ENCODE data around the gene MYCBP. TPM values are rescaled to one million over a fixed set of nuclear protein-coding genes. Genes with fewer than 3 reads are reported as not detected.
"Not testable (repeated sequence)": the region's sequence is repeated elsewhere in the genome, so short reads cannot be mapped to it uniquely, and the experiment has no call there.

MYCBP gene
- polyA plus RNA-seq, 10 donors = 17.6 to 25.0 (median 20.7) TPM

- no peak for DNase-seq
Observed at GRCh38 chr1:38872401-38873026, 634 bp downstream of the MYCBP start.

- no peak for DNase-seq
Observed at GRCh38 chr1:38870996-38871395, 2.2 kb downstream of the MYCBP start.

DNA sequence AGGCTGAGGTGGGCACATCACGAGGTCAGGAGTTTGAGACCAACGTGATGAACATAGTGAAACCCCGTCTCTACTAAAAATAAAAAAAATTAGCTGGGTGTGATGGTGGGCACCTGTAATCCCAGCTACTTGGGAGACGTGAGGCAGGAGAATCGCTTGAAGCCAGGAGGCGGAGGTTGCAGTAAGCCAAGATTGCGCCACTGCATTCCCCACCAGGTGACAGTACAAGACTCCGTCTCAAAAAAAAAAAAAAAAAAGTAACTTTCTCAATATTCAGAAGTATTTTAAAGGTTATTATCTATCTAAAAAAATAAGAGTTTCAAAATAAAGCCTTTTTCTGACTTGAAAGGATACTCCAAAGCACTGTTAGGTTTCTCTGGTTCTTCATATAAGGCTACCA lies 5.9 kb downstream of the MYCBP start:
- no peak for DNase-seq

GRCh38 chr1:38865112-38865715 lies 7.9 kb downstream of the MYCBP start:
- DNase-seq = no peak

DNA sequence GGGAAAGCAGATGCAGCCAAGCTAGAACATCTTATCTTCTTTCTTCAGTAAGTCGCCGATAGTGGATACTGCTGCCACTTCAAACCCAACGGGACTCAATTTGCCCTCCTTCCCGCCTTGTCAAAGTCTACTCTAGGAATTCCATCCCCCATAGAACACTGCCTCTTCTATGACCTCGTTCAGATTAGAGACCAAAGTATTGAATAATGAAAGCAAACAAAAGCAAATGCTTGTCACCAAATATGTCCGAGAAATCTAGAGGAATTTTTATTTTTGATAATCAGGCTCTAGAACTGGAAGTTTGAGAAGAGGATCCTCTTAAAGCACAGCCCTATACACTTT lies 12.7 kb downstream of the MYCBP start:
- DNase-seq = no peak

DNA sequence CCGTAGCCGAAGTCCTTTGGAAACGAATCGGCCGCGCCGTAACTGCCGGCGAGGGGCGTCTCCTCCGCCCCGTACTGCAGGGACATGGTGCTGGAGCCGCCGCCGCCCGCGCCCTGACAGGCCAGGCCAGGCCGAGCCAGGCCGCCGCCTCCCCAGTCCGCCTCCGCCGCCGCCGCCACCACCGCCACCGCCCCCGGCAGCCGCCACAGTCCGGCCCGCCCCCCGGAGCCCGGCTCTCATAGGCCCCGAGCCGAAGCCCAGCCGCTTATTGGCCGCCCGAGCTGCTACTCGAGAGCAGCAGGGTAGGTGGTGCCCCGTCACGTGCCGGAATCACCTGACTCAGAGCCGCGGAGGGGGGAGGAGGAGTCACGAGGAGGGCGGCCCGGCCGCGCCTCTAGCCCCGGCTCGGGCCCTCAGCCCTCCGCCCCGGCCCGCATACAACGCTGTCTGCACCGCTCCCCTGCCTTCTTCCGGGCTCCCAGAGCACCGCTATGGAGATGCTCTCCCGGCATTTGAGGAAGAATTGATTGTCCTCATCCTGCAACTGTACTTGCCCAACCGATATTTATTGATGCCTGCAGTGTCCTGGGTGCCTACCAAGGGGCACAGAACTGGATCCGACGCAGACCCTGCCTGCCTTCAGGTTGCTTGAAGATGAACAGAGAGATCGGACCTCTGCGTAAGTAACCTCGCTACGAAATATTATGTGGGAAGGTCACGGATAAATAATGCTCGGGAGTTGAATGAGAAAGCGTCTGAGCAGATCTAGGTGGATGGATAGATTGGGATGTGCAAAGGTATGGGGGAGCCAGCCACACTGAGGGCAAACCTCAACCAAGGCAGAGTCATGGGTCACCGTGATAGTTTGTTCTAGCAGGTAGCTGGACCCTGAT lies 13.3 kb downstream of the MYCBP start, which contains the start of gene RRAGC:
Gene RRAGC, minus strand, starts transcription at position 212 of the 893 bp plus-strand sequence. Its CDS starts 126 bp downstream, at position 86.
- DNase-seq = peak; percentile 98 to 99 (median 99)

DNA sequence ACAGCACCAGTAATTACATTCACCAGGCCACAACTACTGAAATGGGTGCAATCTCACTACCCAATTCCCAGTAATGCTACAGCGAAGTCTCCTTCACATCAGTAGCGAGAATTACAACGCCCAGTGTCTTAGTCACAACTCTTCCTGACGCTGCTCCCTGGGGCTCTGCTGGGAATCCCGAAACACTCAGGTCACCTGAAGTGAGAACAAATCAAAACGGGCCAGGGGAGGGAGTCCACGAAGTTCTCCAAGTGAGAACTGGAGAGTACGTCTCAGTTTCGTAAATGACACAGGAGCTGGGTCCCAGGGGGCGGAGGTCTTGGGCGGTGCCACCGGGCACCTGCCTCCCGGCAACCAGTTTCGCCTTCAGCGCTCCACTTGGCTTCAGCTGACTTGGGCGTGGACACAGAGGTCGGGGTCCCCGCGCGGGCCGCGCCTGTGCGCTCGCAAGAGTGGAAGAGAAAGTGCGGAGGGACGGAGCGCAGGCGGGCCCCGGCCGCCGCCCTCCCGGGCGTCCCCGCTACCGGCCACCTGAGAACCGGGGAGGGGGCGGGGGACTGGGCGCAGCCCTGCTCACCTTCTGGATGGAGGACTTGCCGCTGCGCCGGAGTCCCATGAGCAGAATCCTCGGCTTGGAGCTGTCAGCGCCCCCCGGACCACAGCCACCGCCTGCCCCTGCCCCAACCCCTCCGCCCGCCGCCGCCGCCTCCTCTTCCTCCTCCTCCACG lies 14.2 kb downstream of the MYCBP start:
- DNase-seq = peak; percentile 16 to 65 (median 31)

GRCh38 chr1:38852780-38853179 lies 20.4 kb downstream of the MYCBP start:
- DNase-seq = no peak

DNA sequence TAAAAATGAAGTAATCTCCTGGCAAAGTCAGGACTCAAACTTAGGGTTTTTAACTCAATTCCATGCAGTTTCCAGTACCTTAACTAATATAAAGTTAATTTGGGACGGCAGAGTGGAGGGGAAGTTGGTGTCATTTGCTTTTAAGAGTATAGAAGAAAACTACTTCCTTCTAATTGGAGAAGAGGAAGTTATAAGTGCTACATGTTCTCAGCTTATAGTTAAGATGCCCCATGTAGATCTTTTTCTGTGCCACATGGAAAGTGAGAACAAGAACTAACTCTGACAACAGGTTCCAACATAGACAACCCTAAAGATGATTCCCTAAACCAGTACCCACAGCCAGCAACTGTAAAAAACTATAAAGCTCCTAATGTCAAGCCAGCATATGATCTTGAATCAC lies 25.1 kb downstream of the MYCBP start:
- no peak for DNase-seq

DNA sequence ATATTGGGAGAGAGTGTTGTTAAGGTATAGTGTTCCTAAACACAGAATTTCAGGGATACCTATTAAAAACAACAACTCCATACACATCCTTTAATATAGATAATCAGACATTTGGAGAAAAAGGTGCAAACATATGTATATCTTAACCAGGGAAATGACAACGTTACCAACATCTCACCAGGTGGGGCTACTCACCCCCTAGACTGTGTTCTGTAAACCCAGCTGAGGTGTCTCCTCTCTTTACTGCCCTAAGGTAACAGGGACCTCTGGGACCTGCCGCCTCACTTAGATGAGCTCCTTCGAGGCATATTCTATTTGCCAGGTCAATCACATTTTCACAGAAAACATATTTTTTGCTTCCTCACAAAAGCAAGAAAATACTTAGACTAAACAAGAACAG lies 26.9 kb downstream of the MYCBP start:
- DNase-seq = no peak

DNA sequence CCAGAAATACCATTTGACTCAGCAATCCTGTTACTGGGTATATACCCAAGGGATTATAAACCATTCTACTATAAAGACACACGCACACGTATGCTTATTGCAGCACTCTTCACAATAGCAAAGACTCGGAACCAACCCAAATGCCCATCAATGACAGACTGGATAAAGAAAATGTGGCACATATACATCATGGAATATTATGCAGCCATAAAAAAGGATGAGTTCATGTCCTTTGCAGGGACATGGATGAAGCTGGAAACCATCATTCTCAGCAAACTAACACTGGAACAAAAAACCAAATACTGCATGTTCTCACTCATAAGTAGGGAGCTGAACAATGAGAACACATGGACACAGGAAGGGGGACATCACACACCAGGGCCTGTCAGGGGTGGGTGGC lies 28.1 kb downstream of the MYCBP start:
- not testable (repeated sequence) for DNase-seq

GRCh38 chr1:38840281-38840680 lies 32.9 kb downstream of the MYCBP start:
- no peak for DNase-seq

DNA sequence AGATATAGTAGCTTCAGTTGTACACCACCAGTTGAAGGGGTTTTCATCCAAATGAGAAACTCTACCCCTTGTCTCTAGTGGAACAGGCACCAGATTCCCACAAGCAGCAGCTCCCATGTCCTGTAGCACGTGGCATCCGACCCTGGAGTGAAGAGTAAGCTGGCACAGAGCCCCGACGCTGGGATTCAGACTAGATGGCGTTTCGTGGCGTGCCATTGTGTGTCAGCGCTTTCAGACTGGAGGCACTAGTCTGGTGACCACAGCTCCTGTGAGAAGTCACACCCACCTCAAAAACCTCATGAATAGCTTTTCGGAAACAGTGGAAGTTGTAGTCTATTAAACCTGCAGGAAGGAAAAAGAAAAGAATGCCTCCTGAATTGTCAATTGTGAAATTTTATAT lies 33.8 kb downstream of the MYCBP start:
- no peak for DNase-seq

DNA sequence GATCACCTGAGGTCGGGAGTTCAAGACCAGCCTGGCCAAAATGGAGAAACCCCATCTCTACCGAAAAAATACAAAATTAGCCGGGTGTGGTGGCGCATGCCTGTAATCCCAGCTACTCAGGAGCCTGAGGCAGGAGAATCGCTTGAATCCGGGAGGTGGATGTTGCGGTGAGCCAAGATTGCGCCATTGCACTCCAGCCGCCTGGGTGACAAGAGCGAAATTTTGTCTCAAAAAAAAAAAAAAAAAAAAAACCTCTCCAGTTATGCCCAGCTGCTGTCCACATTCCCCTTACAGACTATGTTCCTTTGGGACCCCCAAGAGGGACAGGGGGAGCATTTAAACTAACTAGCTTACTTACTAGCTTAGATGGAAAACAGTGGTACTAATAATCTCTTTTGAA lies 36.8 kb downstream of the MYCBP start:
- not testable (repeated sequence) for DNase-seq

GRCh38 chr1:38834937-38835827 lies 38.0 kb downstream of the MYCBP start:
- peak; percentile 77 to 87 (median 79) for DNase-seq

- no peak for DNase-seq
Observed at GRCh38 chr1:38834221-38834782, 38.8 kb downstream of the MYCBP start.

DNA sequence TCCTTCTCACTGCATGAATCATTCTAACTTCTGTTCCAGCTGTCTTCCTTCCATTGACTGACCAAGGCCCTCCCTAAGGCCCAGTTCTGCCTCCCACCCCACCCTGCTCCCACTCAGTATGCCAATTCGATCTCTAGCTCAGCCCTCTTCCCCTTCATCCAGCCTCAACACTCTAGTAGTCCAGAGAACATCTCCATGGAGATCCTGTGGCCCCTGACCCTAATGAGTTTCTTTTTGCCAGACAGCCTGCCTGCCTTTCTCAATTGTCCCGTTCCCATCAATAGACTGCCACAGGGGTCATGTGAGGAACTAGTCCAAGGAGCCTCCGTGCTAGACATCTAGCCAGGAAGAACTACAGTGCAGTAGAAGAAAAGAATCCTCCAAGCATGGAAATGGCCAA lies 40.0 kb downstream of the MYCBP start:
- no peak for DNase-seq

DNA sequence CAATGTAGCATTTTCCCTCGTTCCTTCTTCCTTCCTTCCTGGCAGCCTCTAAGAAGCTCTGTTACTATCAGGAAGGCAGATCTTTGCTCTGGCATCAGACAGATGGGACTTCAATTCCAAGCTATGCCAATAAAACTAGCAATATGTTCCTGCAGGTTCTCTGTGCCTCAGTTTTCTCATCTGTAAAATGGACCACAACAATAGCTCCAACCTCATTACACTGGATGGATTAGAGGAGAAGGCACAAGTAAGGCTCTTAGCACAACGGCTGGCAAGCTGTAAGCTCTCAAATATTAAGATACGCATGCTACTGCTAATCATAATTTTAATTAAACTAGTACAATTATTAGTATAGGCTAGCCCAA lies 40.8 kb downstream of the MYCBP start:
- DNase-seq = no peak

DNA sequence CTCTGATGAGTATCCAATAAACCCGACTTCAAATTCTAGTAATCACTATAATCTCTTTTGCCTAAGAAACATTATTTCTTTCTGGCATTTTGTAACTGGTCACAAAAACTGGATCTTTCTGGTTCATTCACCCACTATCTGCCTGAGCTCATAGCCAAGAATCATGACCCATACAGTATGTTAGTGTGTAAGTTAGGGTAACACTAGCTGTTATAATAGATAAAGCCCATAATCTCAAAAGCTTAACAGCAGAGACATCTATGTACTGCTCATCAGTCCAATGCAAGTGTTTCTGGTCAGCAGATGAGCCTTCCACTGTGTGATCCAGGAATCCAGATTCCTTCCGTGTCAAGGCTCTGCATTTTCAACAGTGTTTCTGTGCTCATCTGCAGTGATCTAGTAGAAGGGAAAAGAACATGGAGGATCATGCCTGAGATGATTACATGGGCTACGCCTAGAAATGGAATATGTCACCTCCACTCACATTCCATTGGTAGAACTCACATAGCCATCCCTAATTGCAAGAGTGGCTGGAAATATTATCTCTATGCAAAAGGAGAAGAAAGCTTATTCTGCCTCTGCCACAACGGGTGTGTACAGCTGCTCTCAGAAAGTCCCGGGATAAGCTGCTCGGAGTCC lies 41.3 kb downstream of the MYCBP start:
- DNase-seq = no peak

- DNase-seq = no peak
Observed at GRCh38 chr1:38829368-38829767, 43.8 kb downstream of the MYCBP start.

Measured in muscle of back (tissue), 11 donors.